Vagina (tissue), 2 donors: ENCODE data around the gene ARHGEF5. TPM values are rescaled to one million over a fixed set of nuclear protein-coding genes. Genes with fewer than 3 reads are reported as not detected.

Source experiments
- DNase-seq, 2 donors: peaks; one replicate each; pipeline ENCODE4 v3.0.0-alpha.2; 2017; ENCODE audit errors: extremely low spot score in 2 of 2
- H3K27ac ChIP-seq: fragments of 200-600 bp; sonication (generic); one replicate; pipeline ENCODE4 v1.5.1; 2019
- H3K27me3 ChIP-seq: fragments of 200-600 bp; sonication (generic); one replicate; pipeline ENCODE4 v1.5.1; 2019
- H3K36me3 ChIP-seq, 2 donors: fragments of 200-600 bp; sonication (generic); one replicate each; pipeline ENCODE4 v1.5.1; 2017 to 2019
- H3K4me1 ChIP-seq: fragments of 200-600 bp; sonication (generic); one replicate; pipeline ENCODE4 v1.5.1; 2019
- H3K4me3 ChIP-seq, 2 donors: fragments of 200-600 bp; sonication (generic); 1 replicate in 1 of 2; 2 replicates in 1 of 2; pipeline ENCODE4 v1.5.1; 2016 to 2019
- H3K9me3 ChIP-seq: fragments of 200-600 bp; sonication (generic); one replicate; pipeline ENCODE4 v1.5.1; 2019
- CTCF ChIP-seq, 3 experiments: fragments of 450-650 bp in 2 of 3; fragments of 200-600 bp in 1 of 3; sonication (generic) in 1 of 3; IDR thresholded peaks; one replicate each; pipeline ENCODE4 v1.5.1; 2017 to 2019; ENCODE audit warnings: antibody characterized with exemption in 3 of 3, mild to moderate bottlenecking in 2 of 3, moderate library complexity in 2 of 3
- POLR2A ChIP-seq, 2 donors: fragments of 450-650 bp; IDR thresholded peaks; one replicate each; pipeline ENCODE4 v1.6.1; 2017; ENCODE audit warnings: antibody characterized with exemption in 2 of 2, mild to moderate bottlenecking in 2 of 2, moderate library complexity in 2 of 2
- POLR2AphosphoS5 ChIP-seq, 2 donors: sonication (generic); formaldehyde crosslinking; IDR thresholded peaks; one replicate each; pipeline ENCODE4 v1.9.0; 2017; ENCODE audit warnings: antibody characterized with exemption in 2 of 2, mild to moderate bottlenecking in 2 of 2, low read depth in 1 of 2; ENCODE audit not compliant: insufficient read depth in 1 of 2
- intact Hi-C: fragments of 100-400 bp; cut with DNase I; formaldehyde crosslinking; loops from one replicate; pipeline ENCODE4 v1.15.1; 2023
- total RNA-seq: library from RNA; depleted of rRNA; stranded (reverse); fragments of >200 nt; gene quantifications from one replicate; pipeline ENCODE4 v1.2.3, GENCODE V29; 2016

ARHGEF5 gene
- total RNA-seq, 1 donor from 2014 or later, result 23.3 TPM

GRCh38 chr7:144399946-144400345 is 44.7 kb downstream of the ARHGEF5 start:
- no peak for DNase-seq
- no peak overlapping the region for H3K27ac ChIP-seq
- peaks cover 7% of the 10 kb centered on the region for H3K4me1 ChIP-seq
- intact Hi-C loops, result no loop called here
- H3K4me3 ChIP-seq, result no peak overlapping the region
- H3K27me3 ChIP-seq, result no peaks in the 10 kb centered on the region
- no peaks in the 10 kb centered on the region for H3K36me3 ChIP-seq
- TF ChIP-seq POLR2A (IDR thresholded peaks at IDR 0.05), result no peak
- H3K9me3 ChIP-seq, result no peaks in the 10 kb centered on the region

- no peak for DNase-seq
- H3K4me1 ChIP-seq, result peaks cover 12% of the 10 kb centered on the region
- intact Hi-C loops, result no loop called here
- H3K4me3 ChIP-seq, result no peak overlapping the region
- no peak for TF ChIP-seq CTCF (IDR thresholded peaks at IDR 0.05)
- no peak for TF ChIP-seq POLR2A (IDR thresholded peaks at IDR 0.05)
- TF ChIP-seq POLR2AphosphoS5 (IDR thresholded peaks at IDR 0.05; ENCODE audit: insufficient read depth in 1 of 2, low read depth in 1 of 2), result no peak
- H3K36me3 ChIP-seq, result no peaks in the 10 kb centered on the region
- no peak overlapping the region for H3K27ac ChIP-seq
- H3K27me3 ChIP-seq, result no peaks in the 10 kb centered on the region
- H3K9me3 ChIP-seq, result no peaks in the 10 kb centered on the region
Measured at GRCh38 chr7:144401490-144401889, 46.3 kb downstream of the ARHGEF5 start.

GRCh38 chr7:144403102-144403501 is 47.9 kb downstream of the ARHGEF5 start:
- peaks cover 22% of the 10 kb centered on the region for H3K4me1 ChIP-seq
- TF ChIP-seq POLR2AphosphoS5 (IDR thresholded peaks at IDR 0.05; ENCODE audit: insufficient read depth in 1 of 2, low read depth in 1 of 2) (no peak), CTCF (IDR thresholded peaks at IDR 0.05) (no peak), POLR2A (IDR thresholded peaks at IDR 0.05) (no peak)

GRCh38 chr7:144403649-144404061 is 48.5 kb downstream of the ARHGEF5 start, which contains the start of gene NOBOX:
NOBOX (minus strand) TSS chr7:144403693.
- TF ChIP-seq POLR2A (IDR thresholded peaks at IDR 0.05) (no peak), CTCF (IDR thresholded peaks at IDR 0.05) (no peak), POLR2AphosphoS5 (IDR thresholded peaks at IDR 0.05; ENCODE audit: insufficient read depth in 1 of 2, low read depth in 1 of 2) (no peak)
- Histone ChIP-seq H3K9me3 (no peaks in the 10 kb centered on the region), H3K36me3 (no peaks in the 10 kb centered on the region), H3K27me3 (no peaks in the 10 kb centered on the region), H3K4me1 (peaks cover 27% of the 10 kb centered on the region), H3K4me3 (no peak within 1 kb of the TSS), H3K27ac (no peak within 1 kb of the TSS)
- intact Hi-C loops, result no loop called here
- no peak for DNase-seq

More at GRCh38 chr7:144403102-144403501, 47.9 kb downstream of the ARHGEF5 start:
- Histone ChIP-seq H3K4me3 (no peak overlapping the region), H3K27me3 (no peaks in the 10 kb centered on the region), H3K27ac (no peak overlapping the region), H3K36me3 (no peaks in the 10 kb centered on the region), H3K9me3 (no peaks in the 10 kb centered on the region)
- intact Hi-C loops, result no loop called here
- DNase-seq, result no peak

- no peak for DNase-seq
- TF ChIP-seq CTCF (IDR thresholded peaks at IDR 0.05) (no peak), POLR2A (IDR thresholded peaks at IDR 0.05) (no peak), POLR2AphosphoS5 (IDR thresholded peaks at IDR 0.05; ENCODE audit: insufficient read depth in 1 of 2, low read depth in 1 of 2) (no peak)
- Histone ChIP-seq H3K4me3 (no peak overlapping the region), H3K27me3 (no peaks in the 10 kb centered on the region), H3K27ac (no peak overlapping the region), H3K36me3 (no peaks in the 10 kb centered on the region), H3K9me3 (no peaks in the 10 kb centered on the region), H3K4me1 (peaks cover 27% of the 10 kb centered on the region)
- intact Hi-C loops, result no loop called here
Measured at GRCh38 chr7:144404946-144405345, 49.7 kb downstream of the ARHGEF5 start.
